Activated T-helper 1 cell treated with Interleukin-2 at 50 U/mL for 16 hours (primary cell): ENCODE results near the gene SLC15A1.

Experiments used
- DNase-seq: peaks from one replicate; pipeline ENCODE4 v3.0.0-alpha.2; 2020; ENCODE audit warnings: low read depth

SLC15A1 gene

GRCh38 chr13:98691360-98691759, 61.1 kb downstream of the SLC15A1 start:
- no peak for DNase-seq

GRCh38 chr13:98690348-98691022, 62.0 kb downstream of the SLC15A1 start:
- no peak for DNase-seq

- DNase-seq, result no peak
Observed at GRCh38 chr13:98689347-98689968, 63.0 kb downstream of the SLC15A1 start.

GRCh38 chr13:98688373-98688772, 64.1 kb downstream of the SLC15A1 start:
- no peak for DNase-seq

GRCh38 chr13:98687319-98687718, 65.2 kb downstream of the SLC15A1 start:
- no peak for DNase-seq

- DNase-seq, result no peak
Observed at GRCh38 chr13:98686270-98686669, 66.2 kb downstream of the SLC15A1 start.

GRCh38 chr13:98685146-98685545, 67.3 kb downstream of the SLC15A1 start:
- DNase-seq, result no peak

- DNase-seq, result no peak
Observed at GRCh38 chr13:98681049-98681448, 71.4 kb downstream of the SLC15A1 start.

- DNase-seq, result no peak
Observed at GRCh38 chr13:98678741-98679140, 73.7 kb downstream of the SLC15A1 start.

GRCh38 chr13:98677398-98677797, 75.1 kb downstream of the SLC15A1 start:
- no peak for DNase-seq

GRCh38 chr13:98676239-98676638, 76.2 kb downstream of the SLC15A1 start:
- DNase-seq, result no peak

- DNase-seq, result no peak
Observed at GRCh38 chr13:98675837-98676236, 76.6 kb downstream of the SLC15A1 start.

GRCh38 chr13:98675066-98675465, 77.4 kb downstream of the SLC15A1 start:
- no peak for DNase-seq

GRCh38 chr13:98672947-98673613, 79.4 kb downstream of the SLC15A1 start:
- no peak for DNase-seq

- no peak for DNase-seq
Observed at GRCh38 chr13:98668155-98668554, 84.3 kb downstream of the SLC15A1 start.

GRCh38 chr13:98665638-98665995, 86.9 kb downstream of the SLC15A1 start:
- DNase-seq, result no peak

- no peak for DNase-seq
Observed at GRCh38 chr13:98664924-98665637, 87.4 kb downstream of the SLC15A1 start.

- DNase-seq, result no peak
Observed at GRCh38 chr13:98664510-98664909, 88.0 kb downstream of the SLC15A1 start.

GRCh38 chr13:98664047-98664446, 88.4 kb downstream of the SLC15A1 start:
- DNase-seq, result no peak

GRCh38 chr13:98658131-98658530, 94.3 kb downstream of the SLC15A1 start:
- DNase-seq, result no peak

- no peak for DNase-seq
Observed at GRCh38 chr13:98657506-98658085, 94.9 kb downstream of the SLC15A1 start.

GRCh38 chr13:98656223-98656622, 96.2 kb downstream of the SLC15A1 start:
- no peak for DNase-seq
